Skeletal muscle tissue (tissue), 4 donors: ENCODE data around the gene FPGS. TPM values are rescaled to one million over a fixed set of nuclear protein-coding genes. Genes with fewer than 3 reads are reported as not detected.

Experiments used
- H3K27ac ChIP-seq: one replicate; pipeline ENCODE4 v1.7.0; 2013; ENCODE audit warnings: mild to moderate bottlenecking, low read depth, low read length, inconsistent platforms
- H3K27me3 ChIP-seq, 3 donors: one replicate each; pipeline ENCODE4 v1.7.0; 2013; ENCODE audit warnings: low read length in 3 of 3; ENCODE audit not compliant: control insufficient read depth in 3 of 3, insufficient read depth in 3 of 3
- H3K36me3 ChIP-seq, 3 donors: one replicate each; pipeline ENCODE4 v1.7.0; 2013; ENCODE audit warnings: low read length in 3 of 3; ENCODE audit not compliant: control insufficient read depth in 3 of 3, insufficient read depth in 3 of 3
- H3K4me1 ChIP-seq, 3 donors: one replicate each; pipeline ENCODE4 v1.7.0; 2013; ENCODE audit warnings: low read length in 3 of 3, mild to moderate bottlenecking in 3 of 3; ENCODE audit not compliant: control insufficient read depth in 3 of 3, insufficient read depth in 3 of 3
- H3K4me3 ChIP-seq, 3 donors: one replicate each; pipeline ENCODE4 v1.7.0; 2013; ENCODE audit warnings: low read length in 3 of 3
- H3K9ac ChIP-seq, 3 donors: one replicate each; pipeline ENCODE4 v1.7.0; 2013; ENCODE audit warnings: low read length in 3 of 3, mild to moderate bottlenecking in 3 of 3, moderate library complexity in 2 of 3, low read depth in 1 of 3
- H3K9me3 ChIP-seq, 3 donors: one replicate each; pipeline ENCODE4 v1.7.0; 2013; ENCODE audit warnings: low read length in 3 of 3; ENCODE audit not compliant: control insufficient read depth in 3 of 3
- total RNA-seq: library from RNA; depleted of rRNA; stranded (reverse); fragments of >200 nt; gene quantifications from one replicate; pipeline ENCODE4 v1.2.3, GENCODE V29; 2014
- donor health status: Osteomylitis.

Gene FPGS
- total RNA-seq, 1 donor from 2014 or later, result 41.2 TPM

DNA sequence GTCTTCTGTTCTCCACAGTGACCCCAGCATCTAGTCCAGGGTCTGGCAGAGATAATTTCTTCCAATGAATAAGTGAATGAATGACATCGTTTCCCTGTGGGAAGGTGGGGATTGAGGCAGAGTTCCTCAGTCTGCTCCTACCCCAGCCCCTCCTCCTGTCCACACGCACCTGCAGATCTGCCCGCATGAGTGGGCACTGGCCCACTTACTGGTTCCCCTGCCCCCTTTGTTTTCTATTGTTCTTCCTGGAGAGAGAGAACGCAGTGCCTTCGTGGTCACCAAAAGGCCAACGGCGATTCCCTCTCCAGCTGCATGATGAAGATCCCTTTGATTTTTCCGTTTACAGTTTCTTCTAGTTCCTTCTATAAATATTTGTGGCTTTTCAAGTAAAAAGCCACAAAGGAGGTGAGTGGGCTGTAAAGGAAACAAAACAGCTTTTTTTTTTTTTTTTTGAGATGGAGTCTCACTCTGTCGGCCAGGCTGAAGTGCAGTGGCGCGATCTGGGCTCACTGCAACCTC is 5.8 kb upstream of the FPGS start:
- Histone ChIP-seq H3K4me1 (peaks cover 17 to 21% (median 19%) of the 10 kb centered on the region in 3 donors), H3K9ac (peak overlapping the region in 1 of 3 donors; percentile 54), H3K4me3 (no peak overlapping the region), H3K36me3 (peaks cover 0 to 6% (median 0%) of the 10 kb centered on the region in 3 donors), H3K27me3 (no peaks in the 10 kb centered on the region), H3K27ac (peak overlapping the region; percentile 15), H3K9me3 (no peaks in the 10 kb centered on the region)

DNA sequence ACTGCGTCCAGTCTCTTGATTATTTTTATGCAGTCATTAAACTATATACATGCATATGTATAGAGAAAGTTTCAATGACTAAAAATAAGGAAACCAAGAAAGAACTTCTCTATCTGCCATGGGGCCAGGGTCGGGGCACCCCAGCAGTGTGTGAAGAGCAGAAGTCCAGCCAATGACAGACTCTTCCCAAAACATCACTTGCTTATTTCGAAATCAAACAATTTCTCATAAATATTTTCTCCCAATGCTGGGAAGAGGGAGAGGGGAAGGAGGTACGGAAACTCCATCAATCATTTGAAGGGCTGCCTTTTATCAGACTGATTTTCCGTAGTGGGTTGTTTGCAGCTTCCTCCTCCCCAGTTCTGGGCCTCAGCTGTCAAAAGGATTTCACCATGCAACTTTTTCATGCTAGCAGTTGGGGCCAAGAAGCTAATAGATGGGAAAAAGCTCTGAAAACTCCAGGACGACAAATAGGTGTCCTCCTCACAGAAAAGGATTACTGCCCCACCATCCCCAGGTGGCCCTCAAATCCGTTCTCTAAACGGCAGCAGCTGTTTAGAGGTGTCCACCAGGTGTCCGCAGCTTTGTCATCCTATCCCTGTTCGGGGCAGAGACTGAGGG is 617 bp upstream of the FPGS start:
- peak overlapping the region; percentile 69 to 80 (median 75) for H3K4me3 ChIP-seq
- peak overlapping the region; percentile 66 to 83 (median 73) for H3K9ac ChIP-seq
- H3K27me3 ChIP-seq, result no peaks in the 10 kb centered on the region
- H3K9me3 ChIP-seq, result no peaks in the 10 kb centered on the region
- peaks cover 10 to 12% (median 12%) of the 10 kb centered on the region in 3 donors for H3K36me3 ChIP-seq
- H3K4me1 ChIP-seq, result peaks cover 21 to 27% (median 25%) of the 10 kb centered on the region in 3 donors
- peak overlapping the region; percentile 85 for H3K27ac ChIP-seq

DNA sequence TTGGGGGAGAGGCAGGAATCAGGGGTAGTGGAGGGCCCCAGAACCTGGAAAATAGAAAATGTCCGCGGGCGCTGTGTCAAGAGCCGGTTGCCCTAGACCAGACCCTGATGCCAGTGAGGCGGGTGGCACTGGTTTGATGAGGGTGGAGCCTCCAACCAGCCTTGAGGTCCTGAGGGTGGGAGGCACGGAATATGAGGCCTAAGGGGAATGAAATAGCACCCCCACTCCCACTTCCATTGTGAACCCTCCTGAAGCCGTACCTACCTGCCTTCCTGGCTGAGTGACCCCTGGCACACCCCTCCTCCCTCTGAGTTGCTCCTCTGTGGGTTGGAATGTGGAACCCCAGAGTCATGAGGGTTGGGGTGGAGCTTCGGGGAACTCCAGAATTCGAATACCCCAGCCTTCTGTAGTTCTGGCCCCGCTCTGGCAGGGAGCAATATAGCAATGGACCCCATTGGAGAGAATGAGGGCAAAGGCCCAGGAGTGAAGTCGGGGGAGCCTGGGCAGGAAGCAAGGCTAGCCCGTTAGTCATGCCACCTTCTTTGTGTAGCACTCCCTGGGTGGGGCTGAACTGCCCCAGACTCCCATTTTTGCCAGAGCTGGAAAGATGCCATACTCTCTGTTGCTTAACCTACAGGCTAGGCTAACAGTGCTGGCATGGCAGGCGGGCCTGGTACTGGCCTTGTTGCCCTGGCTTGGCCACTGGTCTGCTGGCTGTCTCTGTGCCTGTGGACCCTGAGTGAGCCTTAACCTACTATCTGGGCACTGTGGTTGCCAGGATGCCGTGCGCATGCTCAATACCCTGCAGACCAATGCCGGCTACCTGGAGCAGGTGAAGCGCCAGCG is 1.0 kb downstream of the FPGS start:
- Histone ChIP-seq H3K4me1 (peaks cover 21 to 28% (median 27%) of the 10 kb centered on the region in 3 donors), H3K9me3 (no peaks in the 10 kb centered on the region), H3K27me3 (no peaks in the 10 kb centered on the region), H3K4me3 (peak overlapping the region; percentile 89 to 93 (median 90)), H3K27ac (peak overlapping the region; percentile 85), H3K36me3 (peaks cover 27 to 28% (median 27%) of the 10 kb centered on the region in 3 donors), H3K9ac (peak overlapping the region; percentile 90 to 98 (median 92))

DNA sequence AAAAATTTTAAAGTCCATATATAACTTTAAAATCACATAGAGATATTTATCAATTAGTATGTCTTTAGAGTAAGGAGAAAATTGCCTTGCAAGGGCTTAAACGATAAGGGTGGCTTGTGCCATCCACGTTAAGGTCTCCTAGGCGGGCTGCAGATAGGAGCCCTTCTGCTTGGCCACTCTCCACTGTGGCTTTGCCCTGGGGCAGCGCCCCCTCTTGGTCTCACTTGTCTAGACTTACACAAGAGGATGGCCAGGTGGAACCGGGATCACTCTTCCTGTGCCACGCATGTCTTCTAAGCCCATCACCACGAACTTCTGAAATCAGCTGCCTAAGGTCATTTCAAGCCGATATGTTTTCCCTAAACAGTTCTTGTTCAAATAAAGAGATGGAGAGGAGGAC is 2.9 kb downstream of the FPGS start:
- H3K27ac ChIP-seq, result no peak overlapping the region

DNA sequence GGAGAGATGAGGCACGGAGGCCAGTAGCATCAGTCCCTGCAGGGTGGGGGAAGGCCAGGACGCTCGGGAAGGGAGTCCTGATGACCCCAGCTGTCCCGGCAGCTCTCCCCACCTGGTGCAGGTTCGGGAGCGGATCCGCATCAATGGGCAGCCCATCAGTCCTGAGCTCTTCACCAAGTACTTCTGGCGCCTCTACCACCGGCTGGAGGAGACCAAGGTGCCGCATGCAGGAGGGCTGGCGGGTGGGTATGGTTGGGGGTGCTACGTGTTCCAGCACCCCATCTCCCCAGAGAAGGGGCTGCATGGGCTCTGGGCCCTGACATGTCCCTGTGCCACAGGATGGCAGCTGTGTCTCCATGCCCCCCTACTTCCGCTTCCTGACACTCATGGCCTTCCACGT is 4.2 kb downstream of the FPGS start:
- H3K9me3 ChIP-seq, result no peaks in the 10 kb centered on the region
- H3K27ac ChIP-seq, result no peak overlapping the region
- no peaks in the 10 kb centered on the region for H3K27me3 ChIP-seq
- no peak overlapping the region for H3K9ac ChIP-seq
- no peak overlapping the region for H3K4me3 ChIP-seq
- H3K4me1 ChIP-seq, result peaks cover 20 to 26% (median 25%) of the 10 kb centered on the region in 3 donors
- peaks cover 38 to 41% (median 40%) of the 10 kb centered on the region in 3 donors for H3K36me3 ChIP-seq

More for the DNA sequence above, 2.9 kb downstream of the FPGS start:
- Histone ChIP-seq H3K36me3 (peaks cover 35 to 38% (median 37%) of the 10 kb centered on the region in 3 donors), H3K27me3 (no peaks in the 10 kb centered on the region), H3K9me3 (no peaks in the 10 kb centered on the region), H3K9ac (peak overlapping the region in 1 of 3 donors; percentile 25), H3K4me1 (peaks cover 21 to 28% (median 27%) of the 10 kb centered on the region in 3 donors), H3K4me3 (no peak overlapping the region)

DNA sequence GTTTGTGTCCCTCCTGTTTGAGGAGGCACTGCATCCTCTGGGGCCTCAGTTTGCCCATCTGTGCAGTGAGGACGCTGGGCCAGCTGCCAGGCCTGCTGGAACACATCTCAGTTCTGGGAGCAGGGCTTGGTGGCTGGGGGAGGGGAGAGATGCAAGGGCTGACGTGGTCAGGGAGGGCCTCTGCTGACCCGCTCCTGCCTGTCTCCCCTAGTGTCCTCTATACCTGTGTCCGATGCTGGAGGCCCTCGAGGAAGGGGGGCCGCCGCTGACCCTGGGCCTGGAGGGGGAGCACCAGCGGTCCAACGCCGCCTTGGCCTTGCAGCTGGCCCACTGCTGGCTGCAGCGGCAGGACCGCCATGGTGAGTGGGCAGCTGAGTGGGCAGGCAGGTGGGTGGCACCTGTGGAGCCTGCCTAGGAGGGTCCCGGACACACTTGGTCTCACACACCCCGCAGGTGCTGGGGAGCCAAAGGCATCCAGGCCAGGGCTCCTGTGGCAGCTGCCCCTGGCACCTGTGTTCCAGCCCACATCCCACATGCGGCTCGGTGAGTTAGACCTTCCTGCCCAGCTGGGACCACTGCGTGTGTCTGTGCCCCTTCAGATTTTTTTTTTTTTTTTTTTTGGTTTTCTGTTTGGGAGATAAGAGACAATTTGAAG is 5.8 kb downstream of the FPGS start:
- Histone ChIP-seq H3K4me3 (no peak overlapping the region), H3K9me3 (no peaks in the 10 kb centered on the region), H3K9ac (no peak overlapping the region), H3K36me3 (peaks cover 46 to 50% (median 47%) of the 10 kb centered on the region in 3 donors), H3K27ac (no peak overlapping the region), H3K4me1 (peaks cover 13 to 18% (median 15%) of the 10 kb centered on the region in 3 donors), H3K27me3 (no peaks in the 10 kb centered on the region)

DNA sequence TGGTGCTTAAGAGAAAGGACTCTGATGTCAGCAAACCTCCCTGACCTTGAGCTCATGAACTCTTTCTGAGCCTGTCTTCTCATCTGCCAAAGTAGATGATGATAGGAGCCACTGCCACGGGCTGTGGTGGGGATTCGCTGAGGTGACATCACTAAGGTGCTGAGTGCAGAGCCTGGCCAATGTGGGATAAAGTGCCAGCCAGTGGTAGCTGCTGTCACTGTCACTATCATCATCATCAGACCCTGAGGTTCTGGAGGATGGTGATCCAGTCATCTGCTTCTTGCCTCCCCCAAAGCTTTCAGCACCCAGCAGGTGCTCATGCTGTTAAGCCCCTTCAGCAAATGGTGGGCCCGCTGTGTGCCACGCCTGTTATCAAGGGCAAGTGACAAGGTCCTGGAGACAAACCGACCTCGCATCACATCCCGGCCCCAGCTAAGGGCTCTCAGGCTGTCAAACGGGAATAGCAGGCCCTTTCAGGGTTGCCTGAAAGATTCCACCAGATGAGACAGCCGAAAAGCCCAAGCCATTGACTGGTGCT is 6.4 kb downstream of the FPGS start:
- Histone ChIP-seq H3K9ac (no peak overlapping the region), H3K27me3 (no peaks in the 10 kb centered on the region), H3K9me3 (no peaks in the 10 kb centered on the region), H3K36me3 (peaks cover 50 to 56% (median 53%) of the 10 kb centered on the region in 3 donors), H3K4me1 (peaks cover 7 to 12% (median 9%) of the 10 kb centered on the region in 3 donors), H3K27ac (no peak overlapping the region), H3K4me3 (no peak overlapping the region)

DNA sequence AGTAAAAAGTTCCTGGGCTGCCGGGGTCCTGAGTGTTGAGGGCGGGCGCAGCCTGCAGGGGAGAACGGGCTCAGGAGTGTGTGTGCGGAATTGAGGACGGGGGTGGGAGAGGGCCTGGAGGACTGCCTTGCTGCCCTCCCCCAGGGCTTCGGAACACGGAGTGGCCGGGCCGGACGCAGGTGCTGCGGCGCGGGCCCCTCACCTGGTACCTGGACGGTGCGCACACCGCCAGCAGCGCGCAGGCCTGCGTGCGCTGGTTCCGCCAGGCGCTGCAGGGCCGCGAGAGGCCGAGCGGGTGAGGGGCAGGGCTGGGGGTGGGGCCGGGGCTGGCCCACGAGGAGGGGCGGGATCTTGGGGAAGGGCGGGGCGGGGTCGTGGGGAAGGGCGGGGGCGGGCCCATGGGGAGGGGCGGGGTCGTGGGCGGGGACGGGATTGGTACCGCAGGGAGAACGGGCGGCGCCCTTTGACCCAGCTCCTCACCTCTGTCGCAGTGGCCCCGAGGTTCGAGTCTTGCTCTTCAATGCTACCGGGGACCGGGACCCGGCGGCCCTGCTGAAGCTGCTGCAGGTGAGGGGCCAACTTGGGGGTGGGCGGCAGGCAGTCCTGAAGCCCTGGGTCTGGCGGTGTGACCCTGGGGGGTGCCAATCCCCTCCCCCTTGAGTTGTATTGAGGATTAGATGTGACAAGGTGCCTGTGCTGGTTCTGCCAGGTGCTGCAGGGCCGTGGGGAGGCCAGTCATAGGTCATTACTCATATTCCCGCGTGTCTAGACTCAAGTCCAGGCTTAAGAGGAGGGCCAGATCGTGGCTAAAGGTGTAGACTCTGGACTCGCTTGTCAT is 7.1 kb downstream of the FPGS start:
- Histone ChIP-seq H3K27me3 (no peaks in the 10 kb centered on the region), H3K4me1 (peaks cover under 1 to 5% (median 3%) of the 10 kb centered on the region in 3 donors), H3K4me3 (no peak overlapping the region), H3K36me3 (peaks cover 52 to 59% (median 52%) of the 10 kb centered on the region in 3 donors), H3K9ac (no peak overlapping the region), H3K27ac (no peak overlapping the region), H3K9me3 (no peaks in the 10 kb centered on the region)
